Measurements from ENCODE around the gene DHCR24.

DNA sequence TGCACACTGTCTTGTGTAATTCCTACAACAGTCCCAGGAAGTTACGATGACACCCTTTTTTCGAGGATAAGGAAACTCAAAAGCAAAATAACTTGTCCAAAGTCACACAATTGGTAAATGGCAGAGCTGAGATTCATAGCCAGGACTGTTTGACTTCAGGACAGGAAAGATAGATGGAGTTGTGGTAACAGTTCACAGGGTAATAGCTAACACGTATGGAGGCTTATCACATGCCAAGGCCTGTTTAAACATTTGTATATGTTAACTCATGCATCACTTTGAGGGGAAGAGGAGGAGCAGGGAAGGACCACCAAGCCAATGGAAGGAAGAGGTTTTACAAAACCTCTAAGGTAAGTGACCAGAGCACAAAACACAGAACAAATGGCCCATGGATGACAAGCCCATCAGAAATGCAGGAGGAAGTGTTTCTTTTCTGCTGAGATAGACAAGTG lies 2.8 kb downstream of the DHCR24 start:
- TF ChIP-seq, protein P1, sequence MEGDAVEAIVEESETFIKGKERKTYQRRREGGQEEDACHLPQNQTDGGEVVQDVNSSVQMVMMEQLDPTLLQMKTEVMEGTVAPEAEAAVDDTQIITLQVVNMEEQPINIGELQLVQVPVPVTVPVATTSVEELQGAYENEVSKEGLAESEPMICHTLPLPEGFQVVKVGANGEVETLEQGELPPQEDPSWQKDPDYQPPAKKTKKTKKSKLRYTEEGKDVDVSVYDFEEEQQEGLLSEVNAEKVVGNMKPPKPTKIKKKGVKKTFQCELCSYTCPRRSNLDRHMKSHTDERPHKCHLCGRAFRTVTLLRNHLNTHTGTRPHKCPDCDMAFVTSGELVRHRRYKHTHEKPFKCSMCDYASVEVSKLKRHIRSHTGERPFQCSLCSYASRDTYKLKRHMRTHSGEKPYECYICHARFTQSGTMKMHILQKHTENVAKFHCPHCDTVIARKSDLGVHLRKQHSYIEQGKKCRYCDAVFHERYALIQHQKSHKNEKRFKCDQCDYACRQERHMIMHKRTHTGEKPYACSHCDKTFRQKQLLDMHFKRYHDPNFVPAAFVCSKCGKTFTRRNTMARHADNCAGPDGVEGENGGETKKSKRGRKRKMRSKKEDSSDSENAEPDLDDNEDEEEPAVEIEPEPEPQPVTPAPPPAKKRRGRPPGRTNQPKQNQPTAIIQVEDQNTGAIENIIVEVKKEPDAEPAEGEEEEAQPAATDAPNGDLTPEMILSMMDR (conservative IDR thresholded peaks at IDR 0.05) = no peak
- no peak for TF ChIP-seq ZFX (IDR thresholded peaks at IDR 0.05)
